ENCODE data around the gene CHCHD10. TPM values are rescaled to one million over a fixed set of nuclear protein-coding genes. Genes with fewer than 3 reads are reported as not detected.

Gene CHCHD10
- total and polyA plus RNA-seq, 2 of the 13 experiments (the other 11 are each of a cell fraction or from before 2014, with no cell fraction given): 37.0 to 62.8 TPM

DNA sequence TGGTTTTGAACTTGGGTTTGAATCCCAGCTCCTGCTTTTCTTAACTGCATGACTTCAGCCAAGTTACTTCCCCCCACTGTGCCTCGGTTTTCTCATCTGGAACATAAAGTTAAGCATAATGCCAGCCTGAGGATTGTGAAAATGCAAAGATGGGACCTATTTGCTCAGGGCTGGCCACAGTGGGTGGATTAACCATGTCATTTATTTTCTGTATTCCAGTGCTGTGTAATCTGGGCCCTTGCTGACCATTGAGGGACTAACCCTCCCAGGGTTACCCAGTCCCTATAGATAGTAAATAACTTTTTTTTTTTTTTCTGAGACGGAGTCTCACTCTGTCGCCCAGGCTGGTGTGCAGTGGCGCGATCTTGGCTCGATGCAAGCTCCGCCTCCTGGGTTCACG, 12.1 kb downstream of the CHCHD10 start (continued):
- TF ChIP-seq, protein P1, sequence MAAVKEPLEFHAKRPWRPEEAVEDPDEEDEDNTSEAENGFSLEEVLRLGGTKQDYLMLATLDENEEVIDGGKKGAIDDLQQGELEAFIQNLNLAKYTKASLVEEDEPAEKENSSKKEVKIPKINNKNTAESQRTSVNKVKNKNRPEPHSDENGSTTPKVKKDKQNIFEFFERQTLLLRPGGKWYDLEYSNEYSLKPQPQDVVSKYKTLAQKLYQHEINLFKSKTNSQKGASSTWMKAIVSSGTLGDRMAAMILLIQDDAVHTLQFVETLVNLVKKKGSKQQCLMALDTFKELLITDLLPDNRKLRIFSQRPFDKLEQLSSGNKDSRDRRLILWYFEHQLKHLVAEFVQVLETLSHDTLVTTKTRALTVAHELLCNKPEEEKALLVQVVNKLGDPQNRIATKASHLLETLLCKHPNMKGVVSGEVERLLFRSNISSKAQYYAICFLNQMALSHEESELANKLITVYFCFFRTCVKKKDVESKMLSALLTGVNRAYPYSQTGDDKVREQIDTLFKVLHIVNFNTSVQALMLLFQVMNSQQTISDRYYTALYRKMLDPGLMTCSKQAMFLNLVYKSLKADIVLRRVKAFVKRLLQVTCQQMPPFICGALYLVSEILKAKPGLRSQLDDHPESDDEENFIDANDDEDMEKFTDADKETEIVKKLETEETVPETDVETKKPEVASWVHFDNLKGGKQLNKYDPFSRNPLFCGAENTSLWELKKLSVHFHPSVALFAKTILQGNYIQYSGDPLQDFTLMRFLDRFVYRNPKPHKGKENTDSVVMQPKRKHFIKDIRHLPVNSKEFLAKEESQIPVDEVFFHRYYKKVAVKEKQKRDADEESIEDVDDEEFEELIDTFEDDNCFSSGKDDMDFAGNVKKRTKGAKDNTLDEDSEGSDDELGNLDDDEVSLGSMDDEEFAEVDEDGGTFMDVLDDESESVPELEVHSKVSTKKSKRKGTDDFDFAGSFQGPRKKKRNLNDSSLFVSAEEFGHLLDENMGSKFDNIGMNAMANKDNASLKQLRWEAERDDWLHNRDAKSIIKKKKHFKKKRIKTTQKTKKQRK (IDR thresholded peaks at IDR 0.05; ENCODE audit: low read length): no peak
- TF ChIP-seq FOXP1 (IDR thresholded peaks at IDR 0.05): no peak
- TF ChIP-seq FOXP1 (CRISPR knock-in tag; IDR thresholded peaks at IDR 0.05): no peak
- TF ChIP-seq, protein P2, sequence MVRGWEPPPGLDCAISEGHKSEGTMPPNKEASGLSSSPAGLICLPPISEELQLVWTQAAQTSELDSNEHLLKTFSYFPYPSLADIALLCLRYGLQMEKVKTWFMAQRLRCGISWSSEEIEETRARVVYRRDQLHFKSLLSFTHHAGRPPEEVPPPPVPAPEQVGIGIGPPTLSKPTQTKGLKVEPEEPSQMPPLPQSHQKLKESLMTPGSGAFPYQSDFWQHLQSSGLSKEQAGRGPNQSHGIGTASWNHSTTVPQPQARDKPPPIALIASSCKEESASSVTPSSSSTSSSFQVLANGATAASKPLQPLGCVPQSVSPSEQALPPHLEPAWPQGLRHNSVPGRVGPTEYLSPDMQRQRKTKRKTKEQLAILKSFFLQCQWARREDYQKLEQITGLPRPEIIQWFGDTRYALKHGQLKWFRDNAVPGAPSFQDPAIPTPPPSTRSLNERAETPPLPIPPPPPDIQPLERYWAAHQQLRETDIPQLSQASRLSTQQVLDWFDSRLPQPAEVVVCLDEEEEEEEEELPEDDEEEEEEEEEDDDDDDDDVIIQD (CRISPR knock-in tag; IDR thresholded peaks at IDR 0.05; ENCODE audit: low read depth): no peak
- no peak for TF ChIP-seq ZFAT (CRISPR knock-in tag; conservative IDR thresholded peaks at IDR 0.05)
- TF ChIP-seq ONECUT2 (CRISPR knock-in tag; IDR thresholded peaks at IDR 0.05): no peak
- TF ChIP-seq, protein P3, sequence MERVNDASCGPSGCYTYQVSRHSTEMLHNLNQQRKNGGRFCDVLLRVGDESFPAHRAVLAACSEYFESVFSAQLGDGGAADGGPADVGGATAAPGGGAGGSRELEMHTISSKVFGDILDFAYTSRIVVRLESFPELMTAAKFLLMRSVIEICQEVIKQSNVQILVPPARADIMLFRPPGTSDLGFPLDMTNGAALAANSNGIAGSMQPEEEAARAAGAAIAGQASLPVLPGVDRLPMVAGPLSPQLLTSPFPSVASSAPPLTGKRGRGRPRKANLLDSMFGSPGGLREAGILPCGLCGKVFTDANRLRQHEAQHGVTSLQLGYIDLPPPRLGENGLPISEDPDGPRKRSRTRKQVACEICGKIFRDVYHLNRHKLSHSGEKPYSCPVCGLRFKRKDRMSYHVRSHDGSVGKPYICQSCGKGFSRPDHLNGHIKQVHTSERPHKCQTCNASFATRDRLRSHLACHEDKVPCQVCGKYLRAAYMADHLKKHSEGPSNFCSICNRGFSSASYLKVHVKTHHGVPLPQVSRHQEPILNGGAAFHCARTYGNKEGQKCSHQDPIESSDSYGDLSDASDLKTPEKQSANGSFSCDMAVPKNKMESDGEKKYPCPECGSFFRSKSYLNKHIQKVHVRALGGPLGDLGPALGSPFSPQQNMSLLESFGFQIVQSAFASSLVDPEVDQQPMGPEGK (CRISPR knock-in tag; IDR thresholded peaks at IDR 0.05): no peak
